IMR-90 (cell line): ENCODE measurements around the gene NRIP3.

Experiments used
- POLR2A ChIP-seq: IDR thresholded peaks from 2 replicates; pipeline ENCODE4 v1.6.1; 2012; ENCODE audit warnings: mild to moderate bottlenecking, low read depth, low read length
- RAD21 ChIP-seq: IDR thresholded peaks from 2 replicates; pipeline ENCODE4 v1.6.1; 2012; ENCODE audit warnings: low read length, improper control_type of control experiment
- RFX5 ChIP-seq: IDR thresholded peaks from 2 replicates; pipeline ENCODE4 v1.8.0; 2012; ENCODE audit warnings: low read depth, mild to moderate bottlenecking, low read length, moderate library complexity

DNA sequence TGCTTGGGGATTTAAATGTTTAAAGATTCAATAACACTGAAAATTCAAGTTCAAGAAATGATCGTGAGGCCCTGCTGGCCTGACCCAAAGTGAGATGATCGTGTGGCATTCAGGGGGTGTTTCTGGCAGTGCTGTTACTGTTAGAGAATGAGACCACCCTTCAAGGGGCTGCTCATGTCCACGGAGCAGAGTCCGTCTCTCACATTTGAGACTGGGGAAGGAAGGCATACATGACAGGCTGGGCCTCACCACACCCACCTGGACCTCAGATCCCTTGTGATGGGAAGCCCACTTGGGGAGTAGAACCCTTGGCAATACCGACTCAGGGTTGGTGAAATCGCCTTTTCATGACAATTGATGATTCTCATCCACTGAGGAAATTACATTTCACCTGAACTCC lies 16.1 kb upstream of the NRIP3 start:
- TF ChIP-seq RFX5 (no peak), POLR2A (no peak), RAD21 (no peak)
